Spleen (tissue), 11 donors: ENCODE data around the gene HECW1. TPM values are rescaled to one million over a fixed set of nuclear protein-coding genes. Genes with fewer than 3 reads are reported as not detected.
"Not testable (repeated sequence)": the region's sequence is repeated elsewhere in the genome, so short reads cannot be mapped to it uniquely, and the experiment has no call there.

Source experiments
- DNase-seq: peaks from one replicate; pipeline ENCODE4 v3.0.0-alpha.2; 2020
- H3K27ac ChIP-seq, 8 donors: fragments of 200-600 bp; sonication (generic) in 7 of 8; 1 replicate in 4 of 8; 2 replicates in 4 of 8; pipeline versions ENCODE4 v1.5.0 to v1.8.0; 2016 to 2021; ENCODE audit warnings: inconsistent platforms in 4 of 8, mild to moderate bottlenecking in 4 of 8, moderate library complexity in 1 of 8
- H3K27me3 ChIP-seq, 7 donors: fragments of 200-600 bp; sonication (generic) in 6 of 7; replicated peaks in 1 of 7; 1 replicate in 4 of 7; 2 replicates in 3 of 7; pipeline versions ENCODE4 v1.5.0 to v1.8.0; 2016 to 2021; ENCODE audit warnings: inconsistent platforms in 3 of 7, mild to moderate bottlenecking in 1 of 7
- H3K36me3 ChIP-seq, 6 donors: fragments of 200-600 bp; sonication (generic) in 5 of 6; 1 replicate in 4 of 6; 2 replicates in 2 of 6; pipeline versions ENCODE4 v1.5.0 to v1.8.0; 2016 to 2021; ENCODE audit warnings: inconsistent platforms in 2 of 6
- H3K4me1 ChIP-seq, 6 donors: fragments of 200-600 bp; sonication (generic) in 5 of 6; 1 replicate in 3 of 6; 2 replicates in 3 of 6; pipeline versions ENCODE4 v1.5.0 to v1.8.0; 2016 to 2021; ENCODE audit warnings: inconsistent platforms in 3 of 6
- H3K4me3 ChIP-seq, 8 donors: fragments of 200-600 bp; sonication (generic) in 7 of 8; 1 replicate in 4 of 8; 2 replicates in 4 of 8; pipeline versions ENCODE4 v1.5.0 to v1.8.0; 2016 to 2021; ENCODE audit warnings: inconsistent platforms in 4 of 8, mild to moderate bottlenecking in 4 of 8, moderate library complexity in 2 of 8
- H3K9me3 ChIP-seq, 8 donors: fragments of 200-600 bp; sonication (generic) in 7 of 8; 1 replicate in 4 of 8; 2 replicates in 4 of 8; pipeline versions ENCODE4 v1.5.0 to v1.8.0; 2016 to 2021; ENCODE audit warnings: inconsistent platforms in 4 of 8
- POLR2A ChIP-seq, 3 donors: fragments of 450-650 bp; IDR thresholded peaks; one replicate each; pipeline ENCODE4 v1.5.1; 2017; ENCODE audit warnings: antibody characterized with exemption in 3 of 3, mild to moderate bottlenecking in 1 of 3
- POLR2AphosphoS5 ChIP-seq, 3 donors: sonication (generic); formaldehyde crosslinking; IDR thresholded peaks; one replicate each; pipeline ENCODE4 v1.5.1; 2017; ENCODE audit warnings: antibody characterized with exemption in 3 of 3
- WGBS, 5 donors: extraction: QIAGEN DNeasy Blood & Tissue Kit in 3 of 5; methylation state at CpG; one replicate each; pipeline versions ENCODE4 v1.1.5 to v1.1.7; 2013 to 2018; 5-methylcytosine and 5-hydroxymethylcytosine counted together
- intact Hi-C: fragments of 100-400 bp; cut with DNase I; formaldehyde crosslinking; loops from one replicate; pipeline ENCODE4 v1.15.0; 2023; ENCODE audit warnings: low total_unique reads
- polyA plus RNA-seq, 3 donors: library from polyadenylated mRNA; stranded (reverse); fragments of 200-250 nt; gene quantifications; one replicate each; pipeline ENCODE4 v1.2.1, GENCODE V29; 2013
- total RNA-seq, 7 donors: library from RNA; depleted of rRNA in 3 of 7; stranded (reverse); fragments of >200 nt in 3 of 7; fragmentation: NEBNext Ultra II Directional in 4 of 7; extraction: Animal tissue kit (Norgen Biotek cat#: 25700) in 4 of 7; gene quantifications; one replicate each; pipeline versions ENCODE4 v1.1.0 to v1.2.1, GENCODE V29; 2016 to 2021
- TF ChIP-seq, protein P1 (sequence below), 11 experiments: fragments of 200-600 bp in 7 of 11; fragments of 450-650 bp in 4 of 11; sonication (generic) in 4 of 11; IDR thresholded peaks in 8 of 11; conservative IDR thresholded peaks in 3 of 11; 1 replicate in 7 of 11; 2 replicates in 4 of 11; pipeline versions ENCODE4 v1.4.0 to v1.8.0; 2016 to 2021; ENCODE audit warnings: antibody characterized with exemption in 11 of 11, inconsistent platforms in 4 of 11, mild to moderate bottlenecking in 1 of 11
- donor health status: healthy with polysubstance abuse.
- donor health status: DM: no; HTN: no; CAD: no; lungs with moderate emphysema.
- donor health status: DM: no; HTN: no; CAD: no.
- donor health status: Bipolar disorder and iron deficiency.
- donor health status: healthy.
- donor health status: DM: no; HTN: no; CAD: no.
- donor health status: DM: yes; HTN: yes; CAD: no.

HECW1 gene
- total and polyA plus RNA-seq, 10 donors, result 0.03 to 1.5 (median 0.40) TPM; not detected in 1

GRCh38 chr7:43481902-43482678 lies 369.6 kb downstream of the HECW1 start:
- H3K4me3 ChIP-seq, result no peak overlapping the region
- H3K9me3 ChIP-seq, result no peaks in the 10 kb centered on the region
- H3K4me1 ChIP-seq, result no peaks in the 10 kb centered on the region
- no peak overlapping the region for H3K27ac ChIP-seq
- H3K36me3 ChIP-seq, result no peaks in the 10 kb centered on the region
- 79 to 86% (median 83%) methylated on average over 8 of the region's 8 CpGs for WGBS, 5 donors
- intact Hi-C loops, result no loop called here
- no peaks in the 10 kb centered on the region for H3K27me3 ChIP-seq
- TF ChIP-seq POLR2AphosphoS5 (IDR thresholded peaks at IDR 0.05) (no peak), POLR2A (IDR thresholded peaks at IDR 0.05) (no peak)
- TF ChIP-seq, protein P1, sequence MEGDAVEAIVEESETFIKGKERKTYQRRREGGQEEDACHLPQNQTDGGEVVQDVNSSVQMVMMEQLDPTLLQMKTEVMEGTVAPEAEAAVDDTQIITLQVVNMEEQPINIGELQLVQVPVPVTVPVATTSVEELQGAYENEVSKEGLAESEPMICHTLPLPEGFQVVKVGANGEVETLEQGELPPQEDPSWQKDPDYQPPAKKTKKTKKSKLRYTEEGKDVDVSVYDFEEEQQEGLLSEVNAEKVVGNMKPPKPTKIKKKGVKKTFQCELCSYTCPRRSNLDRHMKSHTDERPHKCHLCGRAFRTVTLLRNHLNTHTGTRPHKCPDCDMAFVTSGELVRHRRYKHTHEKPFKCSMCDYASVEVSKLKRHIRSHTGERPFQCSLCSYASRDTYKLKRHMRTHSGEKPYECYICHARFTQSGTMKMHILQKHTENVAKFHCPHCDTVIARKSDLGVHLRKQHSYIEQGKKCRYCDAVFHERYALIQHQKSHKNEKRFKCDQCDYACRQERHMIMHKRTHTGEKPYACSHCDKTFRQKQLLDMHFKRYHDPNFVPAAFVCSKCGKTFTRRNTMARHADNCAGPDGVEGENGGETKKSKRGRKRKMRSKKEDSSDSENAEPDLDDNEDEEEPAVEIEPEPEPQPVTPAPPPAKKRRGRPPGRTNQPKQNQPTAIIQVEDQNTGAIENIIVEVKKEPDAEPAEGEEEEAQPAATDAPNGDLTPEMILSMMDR (IDR thresholded peaks at IDR 0.05 in 8 of 11, conservative IDR thresholded peaks at IDR 0.05 in 3 of 11), result no peak
- DNase-seq, result no peak

DNA sequence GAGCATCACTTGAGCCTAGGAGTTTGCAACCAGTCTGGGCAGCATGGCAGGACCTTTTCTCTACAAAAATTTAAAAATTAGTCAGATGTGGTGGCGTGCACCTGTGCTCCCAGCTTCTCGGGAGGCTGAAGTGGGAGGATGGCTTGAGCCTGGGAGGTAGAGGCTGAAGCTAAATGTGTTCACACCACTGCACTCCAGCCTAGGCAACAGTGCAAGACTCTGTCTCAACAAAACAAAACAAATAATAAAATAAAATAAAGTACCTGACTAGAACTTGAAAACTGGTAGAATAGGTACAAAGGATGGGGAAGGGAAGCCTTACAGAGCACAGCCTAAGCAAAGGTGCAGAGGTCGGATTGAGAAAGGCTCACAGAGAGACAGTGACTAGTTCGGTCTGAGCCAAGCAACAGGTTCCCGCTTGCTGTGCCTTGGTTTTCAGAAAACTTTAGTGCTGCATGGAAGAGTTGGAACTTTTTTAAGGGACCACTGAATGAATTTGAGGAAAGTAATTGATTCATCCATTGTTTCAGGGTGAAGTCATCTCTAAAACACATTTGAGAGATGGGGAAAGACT lies 370.3 kb downstream of the HECW1 start:
- intact Hi-C loops, result no loop called here
- no peak for DNase-seq
- 86 to 95% (median 90%) methylated on average over 5 of the region's 5 CpGs for WGBS, 5 donors
- no peak overlapping the region for H3K4me3 ChIP-seq
- no peaks in the 10 kb centered on the region for H3K9me3 ChIP-seq
- H3K27me3 ChIP-seq, result no peaks in the 10 kb centered on the region
- TF ChIP-seq, protein P1 (IDR thresholded peaks at IDR 0.05 in 8 of 11, conservative IDR thresholded peaks at IDR 0.05 in 3 of 11), result no peak
- TF ChIP-seq POLR2AphosphoS5 (IDR thresholded peaks at IDR 0.05) (no peak), POLR2A (IDR thresholded peaks at IDR 0.05) (no peak)
- no peak overlapping the region for H3K27ac ChIP-seq
- H3K36me3 ChIP-seq, result no peaks in the 10 kb centered on the region
- H3K4me1 ChIP-seq, result no peaks in the 10 kb centered on the region

DNA sequence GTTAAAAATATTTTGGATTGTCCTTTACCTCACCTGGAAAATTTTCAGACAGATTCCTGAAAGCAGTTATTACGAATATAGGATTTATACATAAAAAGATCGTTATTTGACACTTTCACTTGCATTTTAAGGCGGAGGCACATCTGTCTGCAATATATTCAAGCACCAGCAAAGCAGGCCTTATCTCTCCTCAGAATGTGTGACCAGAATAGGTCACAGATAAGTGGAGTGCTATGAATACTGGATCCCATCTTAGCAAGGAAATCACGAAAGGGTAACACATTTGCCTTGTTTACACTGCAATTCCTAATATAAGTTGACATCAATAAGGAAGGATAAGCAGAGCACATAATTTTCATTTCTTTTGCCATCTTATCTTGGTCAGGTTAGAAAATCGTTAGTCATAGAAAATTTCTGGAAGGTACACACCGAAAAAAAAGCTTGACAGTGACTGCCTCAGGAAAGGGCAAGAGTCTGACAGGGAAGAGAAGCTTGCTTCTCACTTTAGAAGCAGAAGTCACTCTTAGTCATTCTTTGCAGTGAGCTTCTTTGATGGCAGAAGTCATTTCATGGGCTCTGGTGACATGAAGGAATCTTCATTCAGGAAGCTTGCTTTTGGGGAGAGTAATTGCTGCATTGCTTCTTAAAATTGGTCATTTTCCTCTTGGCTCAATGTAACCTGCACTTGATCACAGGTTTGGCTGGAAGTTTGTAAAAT lies 372.4 kb downstream of the HECW1 start:
- Histone ChIP-seq H3K27ac (no peak overlapping the region), H3K9me3 (no peaks in the 10 kb centered on the region), H3K27me3 (no peaks in the 10 kb centered on the region), H3K4me3 (no peak overlapping the region), H3K4me1 (peaks cover 0 to 10% (median 0%) of the 10 kb centered on the region in 6 donors), H3K36me3 (no peaks in the 10 kb centered on the region)
- TF ChIP-seq POLR2A (IDR thresholded peaks at IDR 0.05) (no peak), POLR2AphosphoS5 (IDR thresholded peaks at IDR 0.05) (no peak)
- TF ChIP-seq, protein P1 (IDR thresholded peaks at IDR 0.05 in 8 of 11, conservative IDR thresholded peaks at IDR 0.05 in 3 of 11), result no peak
- intact Hi-C loops, result no loop called here
- no peak for DNase-seq
- 80 to 88% (median 84%) methylated on average over 6 of the region's 6 CpGs for WGBS, 5 donors

- DNase-seq, result no peak
- no peak overlapping the region for H3K27ac ChIP-seq
- H3K4me3 ChIP-seq, result no peak overlapping the region
- no peak for TF ChIP-seq POLR2AphosphoS5 (IDR thresholded peaks at IDR 0.05)
- TF ChIP-seq, protein P1 (IDR thresholded peaks at IDR 0.05 in 8 of 11, conservative IDR thresholded peaks at IDR 0.05 in 3 of 11), result no peak
- no peaks in the 10 kb centered on the region for H3K36me3 ChIP-seq
- H3K4me1 ChIP-seq, result peaks cover 0 to 10% (median 0%) of the 10 kb centered on the region in 6 donors
- intact Hi-C loops, result no loop called here
- WGBS, 5 donors, result 94 to 100% (median 97%) methylated on average over 2 of the region's 2 CpGs
- no peaks in the 10 kb centered on the region for H3K27me3 ChIP-seq
- H3K9me3 ChIP-seq, result no peaks in the 10 kb centered on the region
Observed at GRCh38 chr7:43485580-43485979, 373.1 kb downstream of the HECW1 start.

DNA sequence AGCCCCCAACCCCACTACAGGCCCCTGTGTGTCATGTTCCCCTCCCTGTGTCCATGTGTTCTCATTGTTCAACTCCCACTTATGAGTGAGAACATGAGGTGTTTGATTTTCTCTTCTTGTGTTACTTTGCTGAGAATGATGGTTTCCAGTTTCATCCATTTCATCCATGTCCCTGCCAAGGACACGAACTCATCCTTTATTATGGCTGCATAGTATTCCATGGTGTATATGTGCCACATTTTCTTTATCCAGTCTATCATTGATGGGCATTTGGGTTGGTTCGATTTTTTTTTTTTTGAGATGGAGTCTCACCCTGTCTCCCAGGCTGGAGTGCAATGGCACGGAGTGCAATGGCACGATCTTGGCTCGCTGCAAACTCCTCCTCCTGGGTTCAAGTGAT lies 373.6 kb downstream of the HECW1 start:
- H3K9me3 ChIP-seq, intact Hi-C loops, H3K4me3 ChIP-seq, H3K36me3 ChIP-seq, DNase-seq, H3K27me3 ChIP-seq, H3K27ac ChIP-seq: not testable (repeated sequence)
- peaks cover 0 to 10% (median 0%) of the 10 kb centered on the region in 6 donors for H3K4me1 ChIP-seq
- 92 to 99% (median 98%) methylated on average over 5 of the region's 5 CpGs for WGBS, 5 donors
